ENCODE measurements around the gene ANKRD50.

- TF ChIP-seq EZH2 (IDR thresholded peaks at IDR 0.05; ENCODE audit: borderline replicate concordance, low read length) (no peak), CTCF (IDR thresholded peaks at IDR 0.05; ENCODE audit: low read length) (no peak)
Measured at GRCh38 chr4:124636788-124637187, 75.7 kb downstream of the ANKRD50 start.
